Measurements from ENCODE around the gene DGKQ.

Gene DGKQ

DNA sequence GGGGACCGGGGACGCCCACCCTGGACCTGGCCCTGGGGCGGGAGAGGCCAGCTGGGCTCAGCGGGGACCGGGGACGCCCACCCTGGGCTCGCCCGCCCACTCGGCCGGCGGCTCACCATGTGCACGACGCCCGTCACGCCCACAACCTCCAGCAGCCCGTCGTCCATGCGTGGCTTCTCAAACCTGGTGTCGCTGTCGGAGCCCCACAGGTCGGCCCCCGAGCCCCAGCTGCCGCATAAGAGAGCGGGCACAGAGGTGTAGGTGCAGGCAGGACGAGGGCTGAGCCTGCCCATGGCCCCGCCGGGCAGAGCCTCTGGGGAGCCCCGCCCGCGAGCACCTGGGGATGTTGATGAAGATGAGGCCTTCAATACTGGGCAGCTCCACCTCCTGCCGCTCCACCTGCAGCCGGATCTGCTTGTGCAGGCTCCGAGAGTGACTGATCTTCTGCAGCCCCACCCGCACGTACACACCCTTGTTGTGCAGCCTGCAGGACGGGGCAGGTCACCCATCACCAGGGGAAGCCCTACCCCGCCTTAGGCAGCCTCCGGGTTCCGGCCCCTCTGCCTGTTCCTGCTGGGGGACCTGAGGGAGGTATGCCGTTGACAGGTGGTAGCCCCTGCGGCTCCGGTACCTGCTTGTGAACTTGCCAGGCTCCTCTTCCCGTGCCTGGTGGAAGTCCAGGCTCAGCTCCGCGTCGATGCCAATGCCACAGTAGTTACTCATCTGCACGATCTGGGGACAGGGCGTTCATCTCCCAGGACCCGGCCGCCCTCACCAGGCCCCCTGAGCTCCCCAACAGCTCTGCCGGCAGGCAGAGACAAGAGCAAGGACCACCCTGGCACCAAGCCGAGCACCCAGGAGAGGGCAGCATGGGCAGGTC, 11.8 kb downstream of the DGKQ start:
- DNase-seq: no peak

DNA sequence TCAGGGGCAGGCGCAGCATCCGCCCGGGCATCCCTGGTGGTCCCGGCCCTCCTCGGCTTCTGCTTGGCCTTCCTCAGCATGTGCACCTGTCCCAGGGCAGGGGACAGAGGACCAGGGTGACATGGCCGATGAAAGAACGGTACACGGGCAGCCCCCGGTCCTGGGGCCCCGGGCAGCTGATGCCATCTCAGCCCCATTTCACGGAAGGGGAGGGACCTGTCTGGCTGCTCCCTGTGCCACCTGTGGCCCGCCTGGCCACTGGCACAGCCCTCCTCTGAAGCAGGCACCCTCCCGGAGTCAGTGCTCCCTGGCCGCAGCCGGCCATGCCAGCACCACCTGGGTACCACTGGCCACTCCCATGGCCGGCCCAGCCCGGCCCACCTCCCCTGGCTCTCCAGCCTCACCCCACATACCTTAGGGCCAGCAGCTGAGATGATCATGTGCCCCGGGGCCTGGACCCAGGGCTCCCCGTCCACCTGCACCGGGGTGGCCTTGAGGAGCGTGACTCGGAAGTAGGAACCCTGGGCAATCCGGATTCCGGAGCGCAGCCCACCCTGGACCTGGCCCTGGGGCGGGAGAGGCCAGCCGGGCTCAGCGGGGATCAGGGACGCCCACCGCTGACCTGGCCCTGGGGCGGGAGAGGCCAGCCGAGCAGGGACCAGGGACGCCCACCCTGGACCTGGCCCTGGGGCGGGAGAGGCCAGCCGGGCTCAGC, 12.6 kb downstream of the DGKQ start:
- DNase-seq: no peak

DNA sequence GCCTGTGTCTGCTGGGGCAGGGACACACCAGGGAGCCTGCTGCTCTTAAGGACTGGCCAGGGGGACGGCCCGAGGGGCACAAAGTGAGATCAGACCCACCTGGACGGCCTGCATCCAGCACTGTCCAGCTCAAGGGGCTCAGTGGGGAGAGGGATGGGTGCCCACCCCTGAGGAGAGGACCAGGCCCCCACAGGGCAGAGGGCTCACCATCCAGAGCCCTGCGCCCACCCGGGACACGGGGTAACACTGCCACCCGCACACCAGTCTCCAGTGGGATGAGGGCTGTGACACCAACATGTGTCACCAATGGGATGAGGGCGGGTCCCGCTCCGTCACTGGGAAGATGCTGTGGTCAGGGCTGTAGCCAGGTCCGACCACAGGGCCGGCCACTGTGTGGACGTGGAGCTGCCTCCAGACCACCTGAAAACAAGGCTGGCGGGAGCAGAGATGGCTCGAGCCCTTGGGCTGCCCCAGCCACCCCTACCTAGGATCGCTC, 13.2 kb downstream of the DGKQ start:
- DNase-seq: no peak

DNA sequence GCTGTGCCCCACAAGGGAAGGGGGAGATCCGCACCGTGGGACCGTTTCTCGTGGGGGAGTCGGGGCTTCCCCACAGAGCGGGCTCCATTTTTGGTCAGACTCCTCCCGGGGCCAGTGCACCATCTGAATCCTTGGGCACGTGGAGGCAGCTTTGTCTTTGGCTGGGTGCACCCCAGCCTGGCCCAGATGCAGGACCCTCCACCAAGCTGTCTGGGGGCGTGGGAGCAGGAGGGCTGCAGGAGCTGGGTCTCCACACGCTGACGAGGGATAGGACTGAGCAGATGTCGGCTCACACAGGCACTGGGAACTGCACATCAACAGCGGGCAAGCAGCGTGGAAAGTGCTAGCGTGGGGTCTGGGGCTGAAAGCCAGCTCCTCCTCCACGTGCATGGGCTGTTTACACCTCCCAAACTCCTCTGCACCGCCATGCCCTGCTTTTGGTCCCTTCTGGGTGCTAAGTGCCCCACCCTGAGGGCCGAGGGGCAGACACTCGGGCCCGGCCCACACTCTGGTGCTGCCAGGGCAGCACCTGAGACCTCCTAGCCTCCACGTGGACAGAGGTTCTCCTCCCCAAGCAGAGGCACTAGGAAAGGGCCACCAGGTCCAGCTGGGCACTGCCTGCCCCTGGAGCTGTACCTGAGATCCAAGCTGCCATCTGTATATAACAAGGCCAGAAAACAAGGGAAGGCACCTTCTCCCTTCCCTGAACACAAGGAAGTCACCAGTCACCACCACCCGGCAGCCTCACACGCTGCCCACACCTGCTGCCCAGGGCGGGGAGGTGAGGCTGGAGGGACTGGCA, 13.8 kb downstream of the DGKQ start:
- no peak for DNase-seq

DNA sequence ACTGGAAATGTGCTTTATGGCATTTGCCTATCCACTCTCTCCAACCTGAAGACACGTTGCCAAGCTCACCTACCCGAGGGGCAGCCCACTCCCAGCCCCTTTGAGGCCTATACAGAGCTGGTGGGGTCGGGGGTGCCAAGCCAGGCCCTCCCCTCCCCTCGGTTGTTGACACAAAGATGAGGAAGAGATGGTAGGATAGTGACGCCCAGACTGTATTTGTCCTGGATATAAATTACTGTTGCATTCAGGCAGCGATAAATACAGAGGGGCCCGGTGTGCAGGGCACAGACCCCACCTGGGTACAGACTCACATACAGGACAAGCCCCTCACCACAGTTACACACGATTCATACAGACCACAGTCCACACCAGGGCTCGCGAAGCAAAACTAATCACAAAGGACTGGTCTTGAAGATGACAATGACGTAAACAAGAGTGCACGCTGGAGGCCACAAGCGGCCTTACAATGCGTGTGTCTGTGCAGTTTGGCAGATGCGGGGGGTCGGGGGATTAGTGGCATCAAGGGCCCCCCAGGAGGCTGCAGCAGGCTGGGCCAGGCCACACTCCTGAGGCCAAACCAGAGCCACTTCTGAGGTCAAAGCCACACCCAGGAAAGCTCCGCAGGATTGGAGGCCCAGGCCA, 14.6 kb downstream of the DGKQ start:
- DNase-seq: no peak

DNA sequence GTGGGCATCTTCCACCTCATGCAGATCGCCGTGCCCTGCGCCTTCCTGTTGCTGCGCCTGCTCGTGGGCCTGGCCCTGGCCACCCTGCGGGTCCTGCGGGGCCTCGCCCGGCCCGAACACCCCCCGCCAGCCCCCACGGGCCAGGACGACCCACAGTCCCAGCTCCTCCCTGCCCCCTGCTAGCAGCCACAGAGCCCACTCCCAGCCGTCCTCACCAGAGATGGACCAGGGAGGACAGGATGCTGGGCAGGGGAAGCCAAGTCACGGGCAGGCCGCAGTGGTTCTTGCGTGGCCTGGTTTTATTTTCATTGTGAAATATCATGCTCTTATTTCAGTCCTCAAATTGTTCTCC, 15.1 kb downstream of the DGKQ start:
- no peak for DNase-seq

DNA sequence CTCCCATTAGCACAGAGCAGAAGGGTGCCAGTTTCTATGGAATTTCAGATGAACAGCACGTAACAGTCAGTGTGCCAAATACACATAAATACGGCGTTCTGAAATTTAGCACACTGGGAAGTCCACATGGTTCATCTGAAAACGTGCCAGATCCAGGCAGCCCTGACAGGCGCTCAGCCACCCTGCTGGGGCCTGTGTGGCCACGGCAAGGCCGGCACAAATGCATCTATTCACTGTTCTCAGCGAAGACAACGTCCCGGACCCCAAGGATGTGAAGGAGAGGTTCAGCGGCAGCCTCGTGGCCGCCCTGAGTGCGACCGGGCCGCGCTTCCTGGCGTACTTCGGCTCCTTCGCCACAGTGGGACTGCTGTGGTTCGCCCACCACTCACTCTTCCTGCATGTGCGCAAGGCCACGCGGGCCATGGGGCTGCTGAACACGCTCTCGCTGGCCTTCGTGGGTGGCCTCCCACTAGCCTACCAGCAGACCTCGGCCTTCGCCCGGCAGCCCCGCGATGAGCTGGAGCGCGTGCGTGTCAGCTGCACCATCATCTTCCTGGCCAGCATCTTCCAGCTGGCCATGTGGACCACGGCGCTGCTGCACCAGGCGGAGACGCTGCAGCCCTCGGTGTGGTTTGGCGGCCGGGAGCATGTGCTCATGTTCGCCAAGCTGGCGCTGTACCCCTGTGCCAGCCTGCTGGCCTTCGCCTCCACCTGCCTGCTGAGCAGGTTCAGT, 15.6 kb downstream of the DGKQ start:
- DNase-seq: no peak

DNA sequence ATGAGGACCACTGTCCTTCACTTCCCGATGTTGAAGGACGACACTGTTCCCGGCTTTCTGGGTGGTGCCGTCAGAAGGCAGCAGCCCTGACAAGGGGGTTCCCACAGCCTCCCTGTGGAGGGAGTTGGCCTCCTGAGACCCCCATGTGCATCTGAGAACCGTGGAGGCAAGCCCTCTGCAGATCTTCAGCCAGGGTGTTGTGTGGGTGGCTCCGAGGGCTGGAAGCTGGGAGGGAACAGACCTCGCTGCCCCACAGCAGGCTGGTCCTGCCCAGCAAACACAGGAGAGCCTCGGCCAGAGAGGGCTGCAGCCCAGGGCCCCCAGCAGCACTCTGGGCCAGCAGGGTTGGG, 16.2 kb downstream of the DGKQ start:
- DNase-seq: no peak

DNA sequence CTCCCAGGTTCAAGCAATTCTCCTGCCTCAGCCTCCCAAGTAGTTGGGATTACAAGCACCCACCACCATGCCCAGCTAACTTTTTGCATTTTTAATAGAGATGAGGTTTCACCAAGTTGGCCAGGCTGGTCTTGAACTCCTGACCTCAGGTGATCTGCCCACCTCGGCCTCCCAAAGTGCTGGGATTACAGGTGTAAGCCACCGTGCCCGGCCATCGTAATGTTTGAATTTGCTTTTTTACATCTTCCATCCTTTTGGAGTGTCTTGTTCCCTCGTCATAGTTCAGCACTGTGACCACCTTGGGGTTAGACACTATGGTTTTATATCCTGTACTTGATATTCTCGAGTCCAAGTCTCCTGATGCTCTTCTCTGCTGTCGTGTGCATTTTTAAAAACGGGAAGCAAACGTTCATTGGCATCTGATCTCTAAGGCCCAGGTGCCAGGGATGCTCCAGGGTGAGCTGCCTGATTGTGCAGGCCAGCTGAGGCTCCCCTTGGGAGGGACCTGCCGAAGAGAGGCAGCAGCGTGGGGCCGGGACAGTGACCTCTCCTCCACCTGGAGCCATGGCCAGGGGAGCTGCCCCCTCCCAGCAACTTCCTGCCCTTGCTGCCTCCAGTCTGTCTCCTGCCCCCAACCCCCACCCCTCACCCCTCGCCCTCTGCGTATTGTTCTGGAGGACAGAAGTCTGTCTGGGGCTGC, 16.7 kb downstream of the DGKQ start:
- no peak for DNase-seq

DNA sequence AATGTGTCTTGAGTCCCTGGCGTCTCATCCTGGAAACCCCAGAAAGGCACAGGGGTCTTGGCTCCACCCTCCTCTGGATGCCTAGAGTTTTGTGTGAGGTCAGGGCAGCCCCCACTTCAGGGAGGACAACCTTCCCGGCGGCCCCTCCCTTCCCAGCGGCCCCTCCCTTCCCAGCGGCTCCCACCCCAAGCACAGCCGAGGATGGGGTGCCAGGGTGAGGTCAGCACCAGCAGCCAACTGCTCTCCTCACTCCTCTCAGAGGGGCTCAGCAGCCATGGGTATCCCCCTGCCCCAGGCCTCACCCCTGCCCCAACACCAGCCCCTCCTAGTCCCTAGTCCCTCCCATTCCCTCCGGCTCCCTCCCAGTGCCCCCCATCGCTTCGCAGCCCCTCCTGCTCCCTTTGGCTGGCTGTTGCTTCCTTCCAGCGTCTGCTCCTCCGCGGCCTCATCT, 17.4 kb downstream of the DGKQ start:
- no peak for DNase-seq

DNA sequence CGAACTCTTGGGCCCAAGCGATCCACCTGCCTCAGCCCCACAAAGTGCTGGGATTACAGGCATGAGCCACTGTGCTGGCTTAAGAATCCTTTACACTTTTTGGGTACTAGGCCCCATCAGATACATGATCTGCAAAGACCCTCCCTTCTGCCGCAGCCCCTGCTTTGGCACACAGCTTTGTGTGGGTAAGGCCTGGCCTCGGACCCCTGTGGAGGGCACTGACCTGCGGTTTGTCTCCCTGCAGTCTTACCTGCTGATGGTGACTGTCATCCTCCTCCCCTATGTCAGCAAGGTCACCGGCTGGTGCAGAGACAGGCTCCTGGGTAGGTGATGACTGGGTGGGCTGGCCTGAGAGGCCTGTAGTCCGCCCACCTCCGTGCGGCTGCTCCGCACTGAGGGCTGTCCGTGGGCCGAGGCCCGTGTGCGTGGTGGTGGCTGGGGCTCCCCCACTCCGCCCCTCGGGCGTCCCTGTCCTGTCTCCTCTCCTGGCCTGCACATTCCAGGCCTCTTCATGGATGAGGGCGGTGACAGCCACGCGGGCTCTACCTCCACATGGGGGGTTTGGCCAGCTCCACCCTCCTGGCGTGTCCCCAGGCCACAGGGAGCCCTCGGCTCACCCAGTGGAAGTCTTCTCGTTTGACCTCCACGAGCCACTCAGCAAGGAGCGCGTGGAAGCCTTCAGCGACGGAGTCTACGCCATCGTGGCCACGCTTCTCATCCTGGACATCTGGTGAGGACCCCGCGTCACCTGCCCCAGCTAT, 18.0 kb downstream of the DGKQ start:
- no peak for DNase-seq

DNA sequence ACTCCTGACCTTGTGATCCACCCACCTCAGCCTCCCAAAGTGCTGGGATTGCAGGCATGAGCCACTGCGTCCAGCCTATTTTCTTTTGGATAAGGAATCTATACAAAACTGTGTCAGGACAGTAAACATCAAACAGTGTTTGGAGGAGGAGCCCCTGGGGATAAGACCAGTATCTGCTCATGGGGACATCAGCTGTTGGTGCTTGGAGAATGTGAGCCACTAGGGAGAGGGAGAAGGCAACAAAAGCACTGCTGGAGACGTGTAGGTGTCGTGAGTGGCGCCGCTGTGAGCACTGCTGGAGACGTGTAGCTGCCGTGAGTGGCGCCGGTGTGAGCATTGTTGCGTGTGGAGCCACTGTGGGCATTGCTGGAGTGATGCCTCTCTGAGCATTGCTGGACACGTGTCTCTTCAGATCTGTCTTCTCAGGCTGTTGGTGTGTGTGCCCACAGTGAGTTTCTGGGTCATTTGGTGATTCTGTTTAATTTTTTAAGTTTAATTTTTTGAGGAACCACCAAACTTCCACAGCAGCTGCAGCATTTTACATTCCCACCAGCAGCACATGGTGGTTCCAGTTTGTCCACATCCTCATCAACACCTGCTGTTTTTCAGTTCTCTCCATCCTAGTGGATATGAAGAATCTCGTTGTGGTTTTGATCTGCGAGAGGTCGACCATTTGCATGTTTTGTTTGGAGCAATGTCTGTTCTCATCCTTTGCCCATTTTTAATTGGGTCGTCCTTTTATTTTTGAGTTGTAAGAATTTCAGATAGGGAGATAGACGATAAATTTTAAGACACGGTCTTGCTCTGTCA, 19.0 kb downstream of the DGKQ start:
- no peak for DNase-seq

DNA sequence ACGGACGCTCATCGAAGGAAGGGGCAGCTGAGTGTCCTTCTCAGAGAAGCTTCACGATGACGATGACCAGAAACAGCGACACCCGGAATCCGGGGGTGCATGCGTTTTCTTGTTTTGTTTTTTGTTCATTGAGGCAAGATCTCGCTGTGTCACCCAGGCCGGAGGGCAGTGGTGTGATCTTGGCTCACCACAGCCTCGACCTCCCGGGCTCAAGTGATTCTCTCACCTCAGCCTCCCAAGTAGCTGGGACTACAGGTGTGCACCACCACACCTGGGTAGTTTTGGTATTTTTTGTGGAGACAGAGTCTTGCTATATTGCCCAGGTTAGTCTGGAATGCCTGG, 19.8 kb downstream of the DGKQ start:
- DNase-seq: no peak

DNA sequence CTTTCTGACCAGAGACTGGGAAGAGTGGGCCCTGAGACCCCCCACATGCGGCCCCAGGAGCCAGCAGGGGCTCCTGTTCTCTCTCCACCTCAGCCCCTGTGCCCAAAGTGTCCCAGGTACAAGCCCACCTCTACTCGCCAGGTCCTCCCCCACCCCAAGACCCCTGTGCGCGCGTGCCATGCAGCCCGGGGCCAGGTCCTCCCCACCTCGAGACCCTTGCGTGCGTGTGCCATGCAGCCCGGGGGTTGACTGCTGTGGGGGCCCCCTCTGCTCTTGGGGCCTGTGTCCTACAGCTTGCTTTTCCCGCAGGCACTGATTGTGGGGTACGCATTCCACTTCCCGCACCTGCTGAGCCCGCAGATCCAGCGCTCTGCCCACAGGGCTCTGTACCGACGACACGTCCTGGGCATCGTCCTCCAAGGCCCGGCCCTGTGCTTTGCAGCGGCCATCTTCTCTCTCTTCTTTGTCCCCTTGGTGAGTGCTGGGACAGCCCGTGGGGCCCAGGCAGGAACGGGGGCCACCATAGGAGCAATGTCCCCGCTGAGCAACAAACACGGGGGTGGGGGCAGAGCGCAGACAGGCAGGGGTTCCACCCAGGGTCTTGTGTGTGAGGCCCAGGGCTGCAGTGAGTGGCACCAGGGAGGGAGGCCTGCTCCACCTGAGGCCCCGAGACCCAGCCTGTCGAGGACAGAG, 20.3 kb downstream of the DGKQ start:
- DNase-seq: no peak

DNA sequence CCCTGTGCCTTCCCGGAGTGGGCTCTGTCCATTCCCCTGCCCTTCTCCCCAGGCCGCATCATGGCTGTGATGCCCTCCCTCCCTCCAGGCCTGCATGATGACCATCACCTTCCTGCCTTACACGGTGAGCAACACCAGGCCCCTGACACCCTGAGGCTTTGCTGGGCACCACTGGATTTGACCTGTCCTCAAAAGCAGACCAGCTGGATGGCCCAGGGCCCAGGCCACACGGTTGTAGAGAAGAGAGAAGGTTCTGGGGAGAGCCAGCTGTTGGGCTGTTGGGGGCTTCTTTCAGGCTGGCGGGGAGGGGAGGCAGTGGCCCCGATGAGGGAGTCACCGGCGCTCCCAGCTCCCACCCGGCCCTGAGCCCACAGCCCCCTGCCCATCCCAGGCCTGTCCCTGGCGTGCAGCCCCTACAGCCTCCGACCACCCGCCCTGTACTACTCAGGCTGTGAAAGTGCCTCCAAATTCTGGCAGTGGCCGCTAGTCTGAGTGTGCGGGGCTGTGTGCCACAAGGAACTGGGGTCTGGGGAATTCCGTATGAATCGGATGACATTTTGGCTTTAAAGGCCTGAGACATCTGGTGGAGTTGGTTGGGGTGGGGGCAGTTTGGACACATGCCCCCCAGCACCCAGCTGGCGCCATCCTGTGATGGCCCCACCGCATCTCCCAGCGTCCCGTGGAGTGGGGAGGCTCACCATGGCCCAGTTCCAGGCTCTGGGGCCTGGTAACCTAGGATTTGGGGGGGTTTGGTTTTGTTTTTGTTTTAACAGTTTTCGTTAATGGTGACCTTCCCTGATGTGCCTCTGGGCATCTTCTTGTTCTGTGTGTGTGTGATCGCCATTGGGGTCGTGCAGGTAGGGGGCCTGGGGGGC, 21.5 kb downstream of the DGKQ start:
- DNase-seq: no peak

DNA sequence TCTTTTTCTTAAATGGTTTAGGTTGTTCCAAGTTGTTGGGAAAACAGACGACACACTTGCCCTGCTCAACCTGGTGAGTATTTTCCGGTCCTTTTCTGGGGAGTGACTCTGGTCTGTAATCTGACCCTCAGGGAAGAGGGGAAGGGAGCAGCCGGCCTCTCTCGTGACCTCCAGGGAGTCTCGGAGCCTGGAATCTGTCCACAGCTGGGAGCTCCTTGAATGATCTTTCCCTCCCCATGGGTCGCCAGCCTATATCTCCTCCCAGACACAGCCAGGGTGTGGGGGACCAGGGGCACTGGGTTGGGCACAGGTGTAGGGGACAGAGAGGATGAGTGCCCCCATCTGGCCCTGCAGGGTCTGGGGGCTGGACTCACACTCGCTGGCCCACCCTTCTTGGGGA, 22.2 kb downstream of the DGKQ start:
- no peak for DNase-seq

DNA sequence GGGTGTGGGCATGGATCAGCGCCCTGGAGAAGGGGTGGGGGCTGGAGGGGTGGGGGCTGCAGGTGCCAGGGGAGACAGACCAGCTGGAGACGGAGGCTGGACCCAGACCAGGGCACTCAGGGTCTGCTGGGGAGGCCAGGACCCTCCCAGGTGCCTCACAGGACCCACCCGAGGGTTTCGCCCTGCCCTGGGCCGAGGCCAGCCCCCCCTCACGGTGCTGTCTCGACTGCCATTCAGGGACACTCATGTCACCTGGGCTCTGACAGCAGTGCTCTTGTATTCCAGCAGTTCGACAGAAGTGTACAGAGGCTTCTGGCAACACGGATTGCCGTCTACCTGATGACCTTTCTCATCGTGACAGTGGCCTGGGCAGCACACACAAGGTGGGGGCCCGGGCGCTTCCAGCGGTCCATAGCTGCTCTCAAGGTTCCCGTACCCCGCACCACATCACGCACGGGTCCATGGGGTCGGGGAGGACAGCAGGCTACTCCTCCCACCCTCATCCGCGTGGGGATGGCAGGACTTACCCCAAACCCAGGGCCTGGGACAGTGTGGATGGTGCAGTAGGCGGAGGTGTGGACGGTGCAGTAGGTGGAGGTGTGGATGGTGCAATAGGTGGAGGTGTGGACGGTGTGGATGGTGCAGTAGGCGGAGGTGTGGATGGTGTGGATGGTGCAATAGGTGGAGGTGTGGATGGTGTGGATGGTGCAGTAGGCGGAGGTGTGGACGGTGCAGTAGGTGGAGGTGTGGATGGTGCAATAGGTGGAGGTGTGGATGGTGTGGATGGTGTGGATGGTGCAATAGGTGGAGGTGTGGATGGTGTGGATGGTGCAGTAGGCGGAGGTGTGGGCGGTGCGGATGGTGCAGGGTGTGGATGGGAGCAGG, 23.0 kb downstream of the DGKQ start:
- DNase-seq: no peak
